D721Med (cell line): Measurements from ENCODE around the gene DPM1.

Experiments
- DNase-seq: peaks from one replicate; pipeline ENCODE4 v3.0.0; 2011; ENCODE audit warnings: low spot score; ENCODE audit not compliant: insufficient read length
- FAIRE-seq: peaks from 2 replicates; lab custom pipeline; 2011; peaks lifted over from hg19 to GRCh38; lab: Jason Lieb, UNC
- CTCF ChIP-seq: IDR thresholded peaks from 2 replicates; pipeline ENCODE4 v1.5.1; 2012; ENCODE audit warnings: mild to moderate bottlenecking, control low read depth; ENCODE audit not compliant: insufficient read depth; ENCODE audit errors: missing control alignments

Gene DPM1

GRCh38 chr20:50930976-50931305 is 27.4 kb downstream of the DPM1 start:
- no peak for TF ChIP-seq CTCF
- FAIRE-seq: no peak
- no peak for DNase-seq

GRCh38 chr20:50930139-50930975 is 28.0 kb downstream of the DPM1 start:
- DNase-seq: no peak
- TF ChIP-seq CTCF: no peak
- FAIRE-seq: no peak

- FAIRE-seq (no peak), DNase-seq (peak; percentile 46)
- TF ChIP-seq CTCF: peak; percentile 99
Observed at GRCh38 chr20:50929299-50930138, 28.8 kb downstream of the DPM1 start.

- DNase-seq (no peak), FAIRE-seq (no peak)
- TF ChIP-seq CTCF: no peak
Observed at GRCh38 chr20:50928469-50928868, 29.9 kb downstream of the DPM1 start.

- DNase-seq (no peak), FAIRE-seq (no peak)
- no peak for TF ChIP-seq CTCF
Observed at GRCh38 chr20:50926530-50926929, 31.8 kb downstream of the DPM1 start.

- TF ChIP-seq CTCF: no peak
- no peak for FAIRE-seq
- DNase-seq: no peak
Observed at GRCh38 chr20:50924261-50924920, 33.9 kb downstream of the DPM1 start.
